Muscle of leg (tissue), 11 donors: ENCODE data around the gene NPR2. TPM values are rescaled to one million over a fixed set of nuclear protein-coding genes. Genes with fewer than 3 reads are reported as not detected.
A peak's percentile ranks its signal among the peaks of the same experiment; 100 is the strongest.

Experiments
- DNase-seq: peaks from one replicate; pipeline ENCODE4 v3.0.0; 2013
- H3K27ac ChIP-seq: one replicate; pipeline ENCODE4 v1.5.1; 2013; ENCODE audit warnings: mild to moderate bottlenecking, low read length, control low read depth
- H3K27me3 ChIP-seq: one replicate; pipeline ENCODE4 v1.6.1; 2013; ENCODE audit warnings: low read length; ENCODE audit not compliant: control insufficient read depth, insufficient read depth
- H3K36me3 ChIP-seq: one replicate; pipeline ENCODE4 v1.6.1; 2013; ENCODE audit warnings: low read length; ENCODE audit not compliant: control insufficient read depth, insufficient read depth
- H3K4me1 ChIP-seq: one replicate; pipeline ENCODE4 v1.6.1; 2013; ENCODE audit warnings: low read length; ENCODE audit not compliant: control insufficient read depth, insufficient read depth
- H3K4me3 ChIP-seq: one replicate; pipeline ENCODE4 v1.5.1; 2013; ENCODE audit warnings: low read length, control low read depth
- H3K9me3 ChIP-seq: replicated peaks from 2 replicates; pipeline ENCODE4 v1.6.1; 2013; ENCODE audit warnings: low read depth, low read length; ENCODE audit not compliant: control insufficient read depth
- WGBS: methylation state at CpG from one replicate; pipeline ENCODE4 v1.1.5; 2013; ENCODE audit warnings: missing lambda C conversion rate; ENCODE audit not compliant: insufficient coverage; 5-methylcytosine and 5-hydroxymethylcytosine counted together
- polyA plus RNA-seq, 8 donors: library from polyadenylated mRNA; unstranded; fragments of 120-200 nt; gene quantifications; one replicate each; pipeline versions ENCODE4 v1.2.1 to v1.2.3, GENCODE V29; 2013; ENCODE audit warnings: inconsistent platforms in 1 of 8, low replicate concordance in 1 of 8; ENCODE audit not compliant: insufficient read length in 8 of 8, insufficient read depth in 1 of 8
- total RNA-seq: library from RNA; stranded (reverse); fragments of 120-200 nt; gene quantifications from one replicate; pipeline ENCODE4 v1.2.4, GENCODE V29; 2013

The NPR2 gene
- total and polyA plus RNA-seq, 9 donors: 16.8 to 37.3 (median 27.0) TPM

DNA sequence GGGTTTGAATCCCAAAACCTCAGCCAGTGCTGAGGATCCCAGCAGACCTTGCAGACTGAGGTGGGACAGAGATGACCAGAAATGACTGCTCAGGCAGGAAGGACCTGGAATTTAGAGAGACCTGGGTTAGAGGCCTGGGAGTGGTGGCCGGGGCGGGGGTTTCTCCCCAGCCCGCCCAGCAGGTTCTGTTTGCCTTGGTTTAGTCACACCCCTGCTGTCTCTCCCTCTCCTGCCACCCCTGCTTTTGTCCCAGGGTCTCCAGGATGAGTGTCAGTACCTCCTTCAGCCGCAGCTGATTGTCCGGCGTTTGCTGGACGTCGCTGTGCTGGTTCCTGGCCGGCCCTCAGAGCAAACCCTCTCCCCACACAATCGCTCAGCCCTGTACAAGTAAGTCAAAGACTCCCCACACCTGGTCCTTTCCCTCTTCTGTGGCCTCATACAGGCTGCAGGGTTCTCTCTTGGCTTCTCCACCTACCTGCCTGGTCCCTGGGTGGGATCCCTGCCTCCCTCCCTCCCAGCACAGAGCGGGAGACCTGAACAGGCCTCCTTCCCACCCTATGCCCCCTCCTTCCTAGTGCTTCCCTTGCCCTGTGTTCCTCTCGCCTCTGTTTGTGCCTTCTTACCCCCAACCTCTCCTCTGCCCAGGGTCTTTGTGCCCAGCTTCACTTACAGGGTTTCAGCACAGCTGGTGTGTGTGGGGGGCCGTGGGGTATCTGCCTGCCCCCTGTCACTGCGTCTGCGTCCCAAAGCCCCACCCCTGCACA lies 49.7 kb downstream of the NPR2 start:
- WGBS: 89% methylated on average over 13 of the region's 15 CpGs
- Histone ChIP-seq H3K27ac (no peak overlapping the region), H3K4me3 (no peak overlapping the region), H3K9me3 (no peaks in the 10 kb centered on the region), H3K27me3 (peaks cover 34% of the 10 kb centered on the region), H3K4me1 (peaks cover 22% of the 10 kb centered on the region), H3K36me3 (peaks cover 19% of the 10 kb centered on the region)
- no peak for DNase-seq

DNA sequence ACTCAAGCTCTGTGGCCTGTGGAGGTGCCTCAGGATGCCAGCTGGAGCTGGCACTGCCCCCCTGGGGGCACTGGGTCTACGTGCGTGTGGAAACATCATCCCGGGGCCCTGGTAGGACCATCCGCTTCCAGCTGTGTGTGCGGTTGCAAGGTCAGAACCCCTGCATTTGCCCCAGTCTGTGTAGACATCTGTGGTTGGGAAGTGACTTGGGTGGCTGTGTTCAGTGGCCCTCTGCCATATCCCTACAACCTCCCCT lies 50.2 kb downstream of the NPR2 start:
- peaks cover 35% of the 10 kb centered on the region for H3K27me3 ChIP-seq
- H3K9me3 ChIP-seq: no peaks in the 10 kb centered on the region
- H3K4me3 ChIP-seq: no peak overlapping the region
- WGBS: 50% methylated on average over 2 of the region's 5 CpGs
- no peak overlapping the region for H3K27ac ChIP-seq
- H3K4me1 ChIP-seq: peaks cover 23% of the 10 kb centered on the region
- peaks cover 16% of the 10 kb centered on the region for H3K36me3 ChIP-seq
- no peak for DNase-seq

DNA sequence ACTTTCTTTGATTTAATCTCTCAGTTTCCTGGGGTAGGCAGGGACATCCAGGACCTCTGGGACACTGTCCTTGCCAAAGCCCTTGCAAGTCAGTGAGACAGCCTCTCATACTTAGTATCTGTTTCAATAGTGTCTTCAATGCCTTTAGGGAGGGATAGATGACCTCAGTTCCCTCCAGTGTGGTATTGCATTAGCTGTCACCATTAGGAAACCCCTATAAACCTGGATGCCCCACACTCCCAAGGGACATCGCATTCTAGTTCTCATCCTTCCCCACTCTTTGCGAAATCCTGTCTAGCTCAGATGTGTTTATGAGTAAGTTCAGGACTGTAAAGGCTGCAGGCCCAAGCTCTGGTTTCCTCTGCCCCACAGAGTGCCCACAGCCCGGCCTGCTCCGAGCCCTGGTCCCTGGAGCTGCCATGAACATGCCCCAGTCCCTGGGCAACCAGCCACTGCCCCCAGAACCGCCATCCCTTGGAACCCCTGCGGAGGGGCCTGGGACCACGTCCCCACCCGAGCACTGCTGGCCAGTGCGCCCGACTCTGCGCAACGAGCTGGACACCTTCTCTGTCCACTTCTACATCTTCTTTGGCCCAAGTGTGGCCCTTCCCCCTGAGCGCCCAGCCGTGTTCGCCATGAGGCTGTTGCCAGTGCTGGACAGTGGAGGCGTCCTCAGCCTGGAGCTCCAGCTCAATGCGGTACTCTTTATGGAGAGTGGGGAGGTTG lies 50.8 kb downstream of the NPR2 start:
- Histone ChIP-seq H3K27ac (no peak overlapping the region), H3K36me3 (peaks cover 22% of the 10 kb centered on the region), H3K9me3 (no peaks in the 10 kb centered on the region), H3K4me3 (no peak overlapping the region), H3K27me3 (peaks cover 39% of the 10 kb centered on the region), H3K4me1 (peaks cover 29% of the 10 kb centered on the region)
- DNase-seq: no peak
- 96% methylated on average over 12 of the region's 17 CpGs for WGBS

DNA sequence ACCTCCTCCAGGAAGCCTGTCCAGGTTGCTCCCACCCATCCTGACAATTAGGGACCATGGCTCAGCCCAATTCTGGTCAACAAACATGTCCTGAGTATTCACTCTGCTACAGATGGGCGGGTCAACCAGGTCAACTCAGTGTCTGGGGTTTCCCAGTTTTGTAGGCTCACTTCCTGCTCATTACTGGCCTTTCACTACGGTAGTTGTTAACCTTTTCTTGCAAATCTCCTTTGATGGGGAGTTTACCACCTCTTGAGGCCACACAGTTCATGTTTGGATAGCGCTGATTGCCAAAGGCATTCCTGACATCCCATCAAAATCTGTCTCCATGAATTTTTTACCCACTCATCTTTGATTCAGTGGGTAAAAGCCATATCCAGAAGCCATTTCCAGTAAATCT lies 51.4 kb downstream of the NPR2 start:
- H3K27me3 ChIP-seq: peaks cover 42% of the 10 kb centered on the region
- H3K9me3 ChIP-seq: no peaks in the 10 kb centered on the region
- DNase-seq: no peak
- H3K36me3 ChIP-seq: peaks cover 24% of the 10 kb centered on the region
- no peak overlapping the region for H3K4me3 ChIP-seq
- H3K4me1 ChIP-seq: peaks cover 34% of the 10 kb centered on the region
- no peak overlapping the region for H3K27ac ChIP-seq
- WGBS: 87% methylated on average over 3 of the region's 3 CpGs

DNA sequence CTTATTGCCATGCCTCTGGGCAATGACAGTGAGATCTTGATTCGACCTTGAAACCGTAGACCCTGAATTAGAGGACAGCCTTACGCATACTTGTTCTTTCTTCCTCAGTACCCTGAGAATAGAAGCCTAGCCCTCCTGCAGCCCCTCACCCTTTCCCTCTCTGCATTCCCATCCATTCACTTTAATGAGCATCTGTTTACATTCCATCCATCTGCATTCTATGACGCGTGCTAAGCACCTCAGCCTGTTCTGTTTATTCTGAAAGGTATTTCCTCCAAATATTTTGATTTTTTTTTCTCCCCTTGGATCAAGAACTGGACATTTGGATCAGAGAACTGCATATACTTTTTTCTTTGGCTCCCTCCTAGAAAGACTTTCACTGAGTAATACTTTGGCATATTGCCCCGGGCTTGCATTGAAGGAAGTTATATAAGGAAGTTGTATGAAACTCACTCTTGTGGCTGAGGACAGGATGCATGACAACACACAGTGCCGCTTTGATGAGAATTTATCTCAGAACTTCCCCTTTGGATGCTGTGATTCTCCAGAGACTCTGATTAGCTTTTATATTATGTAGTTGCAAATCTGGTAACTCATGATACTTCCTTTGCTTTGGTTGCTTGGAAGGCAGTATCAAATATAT lies 53.4 kb downstream of the NPR2 start:
- 33% methylated on average over 3 of the region's 7 CpGs for WGBS
- peaks cover 42% of the 10 kb centered on the region for H3K4me1 ChIP-seq

DNA sequence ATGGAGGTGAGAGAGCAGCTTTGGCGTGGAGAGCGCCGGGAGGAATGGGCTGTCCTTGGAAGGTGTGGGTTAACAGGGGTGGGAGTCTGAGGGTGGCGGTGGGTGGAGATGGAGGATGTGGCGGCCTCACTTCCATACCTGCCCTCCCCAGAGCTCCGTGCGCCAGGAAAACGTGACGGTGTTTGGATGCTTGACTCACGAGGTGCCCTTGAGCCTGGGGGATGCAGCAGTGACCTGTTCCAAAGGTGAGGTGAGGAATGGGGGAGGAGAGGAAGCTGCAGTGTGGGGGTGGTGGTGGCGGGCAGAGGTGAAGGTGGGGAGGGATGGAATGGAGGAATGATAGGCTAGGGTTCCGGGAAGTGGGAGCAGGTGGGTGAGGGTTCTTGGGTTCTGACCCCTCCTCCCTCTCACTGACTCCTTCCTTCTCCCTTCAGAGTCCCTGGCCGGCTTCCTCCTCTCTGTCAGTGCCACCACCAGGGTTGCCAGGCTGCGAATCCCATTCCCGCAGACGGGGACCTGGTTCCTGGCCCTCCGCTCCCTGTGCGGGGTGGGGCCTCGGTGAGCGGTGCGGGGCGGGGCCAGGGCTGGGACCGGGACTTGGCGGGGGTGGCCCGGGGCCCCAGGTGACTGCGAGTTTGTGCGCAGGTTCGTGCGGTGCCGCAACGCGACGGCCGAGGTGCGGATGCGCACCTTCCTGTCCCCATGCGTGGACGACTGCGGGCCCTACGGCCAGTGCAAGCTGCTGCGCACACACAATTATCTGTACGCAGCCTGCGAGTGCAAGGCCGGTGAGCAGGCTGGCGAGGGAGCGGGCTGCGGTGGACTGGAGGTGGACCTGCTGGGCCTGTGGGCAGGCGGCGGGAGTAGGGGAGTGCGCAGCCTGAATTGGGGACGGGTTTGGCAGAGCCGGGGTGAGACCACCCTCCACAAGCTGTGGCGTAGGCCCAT lies 54.7 kb downstream of the NPR2 start:
- H3K9me3 ChIP-seq: no peaks in the 10 kb centered on the region
- peaks cover 42% of the 10 kb centered on the region for H3K4me1 ChIP-seq
- H3K27ac ChIP-seq: no peak overlapping the region
- peaks cover 26% of the 10 kb centered on the region for H3K27me3 ChIP-seq
- 53% methylated on average over 49 of the region's 53 CpGs for WGBS
- H3K4me3 ChIP-seq: no peak overlapping the region
- no peak for DNase-seq
- H3K36me3 ChIP-seq: peaks cover 26% of the 10 kb centered on the region

More for the DNA sequence above, 53.4 kb downstream of the NPR2 start:
- Histone ChIP-seq H3K4me3 (no peak overlapping the region), H3K9me3 (no peaks in the 10 kb centered on the region), H3K27me3 (peaks cover 36% of the 10 kb centered on the region), H3K36me3 (peaks cover 26% of the 10 kb centered on the region), H3K27ac (peak overlapping the region; percentile 89)
- peak; percentile 98 for DNase-seq

DNA sequence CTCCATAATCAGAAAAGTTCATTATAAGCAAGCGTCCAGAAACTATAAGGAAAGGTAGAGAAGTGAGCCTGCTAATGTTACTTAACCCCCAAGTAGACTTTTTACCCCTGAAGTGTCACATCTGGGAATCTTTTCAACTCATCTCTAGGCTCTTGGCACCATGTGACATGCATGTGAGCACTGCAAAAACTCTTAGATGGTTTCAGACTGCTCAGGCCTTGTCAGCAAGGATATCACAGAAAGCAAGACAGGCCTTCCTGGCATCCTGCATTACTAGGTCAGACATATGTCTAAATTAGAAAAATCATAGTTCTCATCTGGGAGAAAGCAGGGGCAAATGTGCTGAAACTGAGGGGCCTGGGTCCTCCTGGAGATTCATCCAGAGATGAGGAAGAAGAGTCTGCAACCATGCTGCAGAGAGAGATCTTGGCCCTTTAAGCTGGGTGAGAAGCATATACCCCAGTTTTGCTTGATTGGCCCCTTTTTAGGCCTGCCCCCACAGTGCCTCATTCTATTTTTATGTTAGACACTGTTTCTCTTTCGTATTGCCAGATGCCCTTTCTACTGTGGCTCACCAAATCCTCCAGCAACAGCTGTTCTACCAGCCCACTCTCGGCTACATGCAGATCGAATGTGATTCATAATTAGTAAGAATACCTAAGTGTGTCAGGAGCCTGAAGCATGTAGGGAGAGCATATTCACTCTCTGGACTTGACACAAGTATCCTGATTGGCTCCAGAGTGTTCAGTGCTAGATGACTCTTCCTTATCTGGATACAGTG lies 56.6 kb downstream of the NPR2 start:
- peaks cover 40% of the 10 kb centered on the region for H3K4me1 ChIP-seq
- H3K9me3 ChIP-seq: no peaks in the 10 kb centered on the region
- H3K27ac ChIP-seq: peak overlapping the region; percentile 60
- peak; percentile 68 for DNase-seq
- H3K36me3 ChIP-seq: peaks cover 26% of the 10 kb centered on the region
- 60% methylated on average over 1 of the region's 4 CpGs for WGBS
- H3K27me3 ChIP-seq: peaks cover 25% of the 10 kb centered on the region
- no peak overlapping the region for H3K4me3 ChIP-seq

DNA sequence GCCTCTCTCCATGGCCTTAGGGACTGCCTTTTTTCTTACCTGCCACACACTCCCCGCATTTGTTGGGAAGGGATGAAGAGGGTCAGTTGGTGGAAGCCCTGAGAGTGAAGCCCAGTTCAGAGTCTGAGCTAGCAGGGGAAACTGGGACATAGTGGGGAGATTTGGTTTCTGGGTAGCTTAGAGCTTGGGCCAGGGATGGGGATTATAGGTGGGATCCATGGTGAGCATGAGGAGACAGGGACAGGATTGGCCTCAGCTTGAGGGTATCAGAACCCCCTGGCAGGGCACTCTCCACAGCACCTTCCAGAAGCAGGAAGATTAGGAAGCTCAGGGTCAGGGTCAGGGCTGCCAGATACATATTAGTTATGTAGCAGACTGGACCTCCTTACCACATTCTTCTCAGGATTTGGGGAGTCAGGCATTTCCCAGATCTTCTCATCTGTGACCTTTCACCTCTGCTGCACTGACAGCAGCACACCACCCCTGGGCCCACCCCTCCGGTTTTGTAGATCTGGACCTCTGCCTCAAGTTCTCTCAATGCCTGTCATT lies 61.0 kb downstream of the NPR2 start:
- H3K4me1 ChIP-seq: peaks cover 12% of the 10 kb centered on the region
- no peak for DNase-seq
- H3K9me3 ChIP-seq: no peaks in the 10 kb centered on the region
- no peak overlapping the region for H3K27ac ChIP-seq
- H3K27me3 ChIP-seq: peaks cover 39% of the 10 kb centered on the region
- H3K4me3 ChIP-seq: no peak overlapping the region
- H3K36me3 ChIP-seq: peaks cover 23% of the 10 kb centered on the region
- 100% methylated on average over 2 of the region's 2 CpGs for WGBS
